Stomach smooth muscle (tissue), 2 donors: ENCODE measurements around the gene SNX25.
"Not testable (repeated sequence)": the region's sequence is repeated elsewhere in the genome, so short reads cannot be mapped to it uniquely, and the experiment has no call there.

ENCODE experiments used
- H3K27ac ChIP-seq: one replicate; pipeline ENCODE4 v1.7.0; 2013; ENCODE audit warnings: mild to moderate bottlenecking, low read length, inconsistent platforms
- H3K27me3 ChIP-seq, 2 donors: one replicate each; pipeline ENCODE4 v1.7.0; 2013; ENCODE audit warnings: low read length in 2 of 2; ENCODE audit not compliant: insufficient read depth in 2 of 2, control insufficient read depth in 1 of 2
- H3K36me3 ChIP-seq, 2 donors: one replicate each; pipeline ENCODE4 v1.7.0; 2013; ENCODE audit warnings: low read length in 2 of 2; ENCODE audit not compliant: control insufficient read depth in 2 of 2, insufficient read depth in 2 of 2
- H3K4me1 ChIP-seq: one replicate; pipeline ENCODE4 v1.7.0; 2013; ENCODE audit warnings: low read length; ENCODE audit not compliant: control insufficient read depth, insufficient read depth
- H3K4me3 ChIP-seq, 2 donors: one replicate each; pipeline ENCODE4 v1.7.0; 2013; ENCODE audit warnings: low read length in 2 of 2
- H3K9ac ChIP-seq, 2 donors: one replicate each; pipeline ENCODE4 v1.7.0; 2013; ENCODE audit warnings: low read length in 2 of 2, mild to moderate bottlenecking in 1 of 2
- H3K9me3 ChIP-seq, 2 donors: one replicate each; pipeline ENCODE4 v1.7.0; 2013; ENCODE audit warnings: low read length in 2 of 2; ENCODE audit not compliant: control insufficient read depth in 2 of 2
- donor health status: healthy.
- donor health status: Pancreatic carcinoma.

SNX25 gene

DNA sequence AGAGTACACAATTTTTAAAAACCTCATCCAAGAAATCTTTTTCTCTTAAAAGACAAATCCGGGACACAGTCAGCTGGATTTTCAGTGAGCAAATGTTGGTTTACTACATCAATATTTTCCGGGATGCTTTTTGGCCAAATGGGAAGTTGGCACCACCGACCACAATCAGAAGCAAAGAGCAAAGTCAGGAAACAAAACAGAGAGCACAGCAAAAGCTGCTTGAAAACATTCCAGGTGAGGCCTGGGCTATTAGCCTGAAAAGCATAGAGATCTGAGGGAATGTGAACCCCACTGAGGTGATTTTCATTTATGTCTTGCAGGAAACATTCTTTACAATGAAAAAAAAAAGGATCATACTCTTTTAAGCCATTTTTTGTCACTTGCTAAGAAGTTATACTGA, 152.5 kb downstream of the SNX25 start:
- Histone ChIP-seq H3K36me3 (peaks cover 4 to 14% of the 10 kb centered on the region in 2 donors), H3K4me3 (no peak overlapping the region), H3K27ac (no peak overlapping the region), H3K4me1 (no peaks in the 10 kb centered on the region), H3K9ac (no peak overlapping the region), H3K9me3 (no peaks in the 10 kb centered on the region), H3K27me3 (no peaks in the 10 kb centered on the region)

DNA sequence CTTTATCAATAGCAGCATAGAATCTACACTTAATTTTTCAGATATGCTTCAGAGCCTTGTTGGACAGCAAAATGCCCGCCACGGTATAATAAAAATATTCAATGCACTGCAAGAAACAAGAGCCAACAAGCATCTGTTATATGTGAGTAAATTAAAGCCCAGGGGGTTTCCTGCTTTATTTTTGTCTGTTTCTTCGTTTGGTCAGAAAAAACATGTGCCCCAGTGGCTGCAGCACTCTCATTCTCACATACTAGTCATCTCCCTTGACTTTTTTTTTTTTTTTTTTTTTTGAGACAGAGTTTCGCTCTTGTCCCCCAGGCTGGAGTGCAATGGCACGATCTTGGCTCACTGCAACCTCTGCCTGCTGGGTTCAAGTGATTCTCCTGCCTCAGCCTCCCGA, 153.2 kb downstream of the SNX25 start:
- H3K36me3 ChIP-seq, result peaks cover 4 to 14% of the 10 kb centered on the region in 2 donors
- H3K27ac ChIP-seq, H3K9me3 ChIP-seq, H3K9ac ChIP-seq, H3K27me3 ChIP-seq, H3K4me3 ChIP-seq, H3K4me1 ChIP-seq: not testable (repeated sequence)

DNA sequence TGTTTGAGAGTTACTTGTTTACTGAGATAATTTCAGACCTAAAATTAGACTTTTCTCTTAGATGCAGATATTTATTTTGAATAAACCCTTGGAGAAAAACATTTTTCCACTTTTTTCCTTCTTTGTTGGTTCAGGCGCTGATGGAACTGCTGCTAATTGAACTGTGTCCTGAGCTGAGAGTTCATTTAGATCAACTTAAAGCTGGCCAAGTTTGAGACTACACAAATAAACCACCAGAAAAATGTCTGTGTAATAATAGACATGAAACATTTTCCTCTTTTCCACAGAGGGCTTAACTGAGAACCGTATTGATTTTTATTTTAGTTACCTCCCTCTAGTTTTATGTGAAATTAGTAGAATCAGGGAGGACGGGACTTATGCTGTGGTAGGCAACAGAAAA, 153.9 kb downstream of the SNX25 start:
- H3K4me1 ChIP-seq, result no peaks in the 10 kb centered on the region
- no peak overlapping the region for H3K4me3 ChIP-seq
- no peaks in the 10 kb centered on the region for H3K27me3 ChIP-seq
- H3K27ac ChIP-seq, result no peak overlapping the region
- H3K36me3 ChIP-seq, result peaks cover 5 to 9% of the 10 kb centered on the region in 2 donors
- H3K9ac ChIP-seq, result no peak overlapping the region
- H3K9me3 ChIP-seq, result no peaks in the 10 kb centered on the region

DNA sequence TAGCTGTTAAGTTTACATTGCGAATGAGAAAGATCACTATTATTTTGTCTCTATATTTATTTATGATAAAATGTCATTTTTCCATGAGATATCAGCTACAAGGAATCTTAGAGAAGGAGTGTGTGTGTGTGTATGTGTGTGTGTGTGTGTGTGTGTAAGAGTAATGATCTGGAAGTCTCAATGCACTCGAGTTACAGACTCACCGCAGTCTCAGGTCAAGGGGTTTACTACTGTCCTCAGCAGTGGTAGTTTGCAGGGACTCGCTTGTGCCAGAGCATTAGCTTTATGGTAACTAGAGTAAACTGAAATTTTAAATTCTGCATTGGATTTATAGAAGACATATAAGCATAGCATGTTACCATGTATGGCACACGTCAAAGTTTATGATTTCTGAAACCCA, 155.5 kb downstream of the SNX25 start:
- Histone ChIP-seq H3K27me3 (no peaks in the 10 kb centered on the region), H3K4me1 (no peaks in the 10 kb centered on the region), H3K9me3 (no peaks in the 10 kb centered on the region), H3K4me3 (no peak overlapping the region), H3K36me3 (peaks cover 3 to 7% of the 10 kb centered on the region in 2 donors), H3K9ac (no peak overlapping the region), H3K27ac (no peak overlapping the region)

DNA sequence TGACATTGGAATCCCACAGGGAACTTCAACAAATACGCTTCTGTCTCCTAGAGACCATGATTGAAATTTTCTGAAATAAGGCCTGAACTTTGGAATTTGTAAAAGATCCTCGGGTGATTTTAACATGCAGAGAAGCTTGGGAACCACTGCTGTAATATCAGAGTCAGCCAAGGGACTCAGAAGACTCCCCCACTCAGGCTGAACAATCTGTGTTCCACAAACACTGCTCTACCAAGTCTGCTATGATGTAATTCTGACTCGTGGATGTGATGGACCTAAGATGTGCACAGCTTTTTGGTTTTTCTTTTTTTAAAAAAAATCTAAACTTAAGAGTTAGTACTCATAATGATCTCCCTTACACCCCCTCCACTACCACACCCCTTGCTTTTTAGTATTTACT, 160.3 kb downstream of the SNX25 start:
- Histone ChIP-seq H3K4me3 (no peak overlapping the region), H3K27me3 (no peaks in the 10 kb centered on the region), H3K36me3 (peaks cover 10 to 12% of the 10 kb centered on the region in 2 donors), H3K9ac (no peak overlapping the region), H3K27ac (no peak overlapping the region), H3K9me3 (no peaks in the 10 kb centered on the region), H3K4me1 (no peaks in the 10 kb centered on the region)

DNA sequence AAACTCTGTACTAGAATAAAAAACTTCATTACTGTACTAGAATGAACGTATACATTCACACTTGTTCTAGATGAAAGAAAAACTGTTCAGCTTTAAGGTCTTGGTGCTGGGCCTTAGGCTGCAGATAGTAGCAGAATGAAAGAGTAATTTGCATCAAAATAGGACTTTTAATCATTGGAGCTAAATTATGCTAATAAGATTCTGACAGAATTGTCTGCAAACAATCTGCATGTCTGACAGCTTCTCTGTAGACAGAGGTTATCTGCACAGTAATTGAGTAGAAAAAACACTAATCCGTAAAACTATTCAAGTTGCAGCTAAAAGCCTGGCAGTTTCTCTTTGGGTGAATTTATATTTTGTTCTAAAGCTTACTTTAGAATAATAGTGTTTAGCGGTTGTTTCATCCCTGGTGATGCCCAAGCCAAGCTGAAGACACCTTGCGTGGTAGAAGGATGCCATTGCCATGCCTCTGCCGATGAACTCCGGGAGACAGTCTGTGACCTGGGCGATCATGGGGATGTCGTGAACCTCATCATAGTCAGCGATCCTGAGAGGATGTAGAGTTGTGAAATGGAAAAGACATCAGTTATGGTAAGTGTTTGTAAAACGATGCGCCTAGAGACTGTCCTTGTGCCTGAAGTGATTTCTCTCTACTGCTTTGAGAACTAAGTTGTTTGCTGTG, 161.0 kb downstream of the SNX25 start:
- H3K27me3 ChIP-seq, result no peaks in the 10 kb centered on the region
- peaks cover 8 to 10% of the 10 kb centered on the region in 2 donors for H3K36me3 ChIP-seq
- no peak overlapping the region for H3K4me3 ChIP-seq
- no peak overlapping the region for H3K27ac ChIP-seq
- no peaks in the 10 kb centered on the region for H3K9me3 ChIP-seq
- no peaks in the 10 kb centered on the region for H3K4me1 ChIP-seq
- no peak overlapping the region for H3K9ac ChIP-seq

DNA sequence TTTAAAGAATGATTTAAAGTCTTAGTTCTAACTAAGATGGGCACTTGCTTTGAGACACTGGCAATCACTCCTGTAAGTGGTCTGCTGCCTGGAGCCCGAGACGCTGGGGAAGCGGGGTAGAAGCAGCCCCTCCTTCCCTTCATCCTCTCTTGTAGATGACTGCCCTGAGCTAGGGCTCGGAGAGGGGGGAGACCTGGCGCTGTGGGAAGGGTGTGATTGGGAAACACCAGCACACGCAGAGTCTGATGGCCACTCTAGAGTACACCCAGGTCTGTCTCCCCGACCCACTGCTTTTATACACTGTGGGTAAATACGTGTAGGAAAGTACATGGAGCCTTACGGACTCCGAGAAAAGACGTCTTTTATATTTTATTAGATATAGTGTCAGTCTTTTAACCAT, 162.3 kb downstream of the SNX25 start:
- Histone ChIP-seq H3K4me1 (no peaks in the 10 kb centered on the region), H3K4me3 (no peak overlapping the region), H3K9ac (no peak overlapping the region), H3K36me3 (peaks cover 8 to 10% of the 10 kb centered on the region in 2 donors), H3K9me3 (no peaks in the 10 kb centered on the region), H3K27ac (no peak overlapping the region), H3K27me3 (no peaks in the 10 kb centered on the region)

DNA sequence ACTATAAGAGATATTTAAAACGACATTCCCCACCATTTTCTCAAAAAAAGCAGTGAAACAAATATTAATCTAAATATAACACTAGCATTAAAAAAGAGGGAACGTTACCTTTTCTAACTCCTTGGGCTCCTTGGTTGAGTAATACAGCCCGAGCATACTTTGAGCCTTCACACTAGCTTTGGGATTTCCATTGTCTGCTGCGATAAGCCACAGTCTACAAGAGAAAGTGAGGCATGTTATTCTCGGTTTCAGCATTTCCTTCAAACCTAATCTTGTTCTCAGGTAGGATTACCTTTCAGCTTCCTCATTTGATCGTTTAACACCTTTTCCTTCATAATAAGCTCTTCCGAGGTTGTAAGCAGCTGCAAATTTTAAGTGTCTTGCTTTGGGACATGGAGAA, 164.6 kb downstream of the SNX25 start:
- no peak overlapping the region for H3K9ac ChIP-seq
- no peaks in the 10 kb centered on the region for H3K27me3 ChIP-seq
- H3K4me3 ChIP-seq, result no peak overlapping the region
- no peaks in the 10 kb centered on the region for H3K4me1 ChIP-seq
- peaks cover 7 to 8% of the 10 kb centered on the region in 2 donors for H3K36me3 ChIP-seq
- H3K9me3 ChIP-seq, result no peaks in the 10 kb centered on the region
- H3K27ac ChIP-seq, result no peak overlapping the region

DNA sequence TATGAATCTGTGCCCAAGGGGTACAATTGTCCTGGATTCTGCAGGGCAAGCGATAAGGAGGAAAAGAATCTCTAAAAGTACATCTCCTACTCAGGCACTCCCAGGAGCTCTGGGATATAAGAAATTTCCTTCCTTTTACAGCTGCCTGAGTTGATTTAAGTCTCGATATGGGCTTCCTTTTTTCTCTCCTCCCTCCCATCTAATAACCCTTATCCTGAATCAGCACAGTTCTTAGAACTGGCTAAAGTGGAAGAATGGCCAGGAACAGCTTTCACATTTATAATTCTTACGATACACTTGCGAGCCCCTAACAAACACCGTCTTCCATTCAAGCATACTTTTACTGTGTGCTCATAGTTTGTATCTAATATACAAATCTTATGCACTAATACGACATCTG, 165.2 kb downstream of the SNX25 start:
- Histone ChIP-seq H3K9ac (no peak overlapping the region), H3K27me3 (no peaks in the 10 kb centered on the region), H3K27ac (no peak overlapping the region), H3K4me3 (no peak overlapping the region), H3K36me3 (peaks cover 7 to 8% of the 10 kb centered on the region in 2 donors), H3K9me3 (no peaks in the 10 kb centered on the region), H3K4me1 (no peaks in the 10 kb centered on the region)

DNA sequence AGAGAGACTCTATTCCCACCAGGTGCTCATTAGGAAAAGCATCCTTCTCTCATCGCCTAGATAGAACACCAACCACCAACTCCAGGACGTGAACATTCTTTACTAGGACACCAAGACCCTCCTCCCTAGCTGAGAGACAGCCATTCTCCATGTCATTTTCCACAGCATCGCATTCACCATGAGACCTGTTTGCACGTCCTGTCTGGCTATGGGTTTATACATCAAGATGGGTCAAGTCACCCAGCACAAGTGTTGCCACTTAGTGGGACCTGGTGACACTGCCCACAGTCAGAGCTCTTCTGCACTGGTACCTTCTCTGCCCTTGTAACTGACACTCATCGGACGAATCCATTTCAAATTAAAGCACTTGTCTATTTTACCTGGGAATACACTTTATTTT, 168.9 kb downstream of the SNX25 start:
- H3K27ac ChIP-seq, result no peak overlapping the region
- H3K4me1 ChIP-seq, result no peaks in the 10 kb centered on the region
- no peaks in the 10 kb centered on the region for H3K27me3 ChIP-seq
- no peak overlapping the region for H3K9ac ChIP-seq
- no peak overlapping the region for H3K4me3 ChIP-seq
- peaks cover 0 to 3% of the 10 kb centered on the region in 2 donors for H3K36me3 ChIP-seq
- no peaks in the 10 kb centered on the region for H3K9me3 ChIP-seq

DNA sequence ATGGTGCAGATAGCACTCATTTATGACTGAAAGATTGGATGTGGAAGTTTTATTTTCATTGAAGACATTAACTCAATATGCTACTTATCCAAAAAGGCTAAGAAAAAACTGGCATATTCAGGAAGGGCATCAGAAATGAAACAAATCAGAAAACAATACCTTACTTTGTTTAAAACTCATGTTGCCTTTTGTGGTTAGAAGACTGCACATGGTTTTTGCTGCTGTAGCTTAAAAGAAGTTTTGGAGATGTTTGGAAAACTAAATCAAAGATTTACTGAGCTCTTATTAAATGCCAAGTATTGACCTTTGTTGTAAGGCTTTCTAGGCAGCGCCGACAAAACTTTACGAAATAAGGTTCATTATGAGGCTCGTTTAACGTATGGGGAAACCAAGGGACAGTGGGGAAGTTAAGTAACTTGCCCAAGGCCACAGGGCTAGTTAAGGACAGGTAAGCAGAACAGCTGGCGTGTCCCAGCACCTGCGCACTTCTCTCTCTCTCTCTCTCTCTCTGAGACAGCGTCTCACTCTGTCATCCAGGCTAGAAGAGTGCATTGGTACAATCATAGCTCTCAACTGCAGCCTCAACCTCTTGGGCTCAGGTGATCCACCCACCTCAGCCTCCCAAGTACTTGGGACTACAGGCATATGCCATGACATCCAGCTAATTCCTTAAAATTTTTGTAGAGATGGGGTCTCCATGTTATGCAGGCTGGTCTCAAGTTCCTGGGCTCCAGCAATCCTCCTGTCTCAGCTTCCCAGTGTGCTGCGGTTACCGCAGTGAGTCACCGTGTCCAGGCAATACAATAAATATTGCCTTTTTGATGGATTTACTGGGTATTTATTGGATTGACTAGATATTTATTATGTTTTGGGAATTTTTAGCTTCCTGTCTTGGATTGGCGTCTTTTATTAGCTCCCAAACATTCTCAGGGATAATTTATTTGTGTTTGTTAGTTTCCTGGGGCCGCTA, 170.2 kb downstream of the SNX25 start:
- Histone ChIP-seq H3K4me3 (no peak overlapping the region), H3K9ac (no peak overlapping the region), H3K4me1 (no peaks in the 10 kb centered on the region), H3K27ac (no peak overlapping the region), H3K9me3 (no peaks in the 10 kb centered on the region), H3K27me3 (no peaks in the 10 kb centered on the region), H3K36me3 (no peaks in the 10 kb centered on the region)
